Erythroblast (primary cell): ENCODE data around the gene ATAT1.
A peak's percentile ranks its signal among the peaks of the same experiment; 100 is the strongest.

ENCODE experiments used
- DNase-seq, 2 experiments: peaks; one replicate each; lab custom pipeline; 2025; lab: John Stamatoyannopoulos, UW
- GATA1 ChIP-seq: IDR thresholded peaks from 2 replicates; pipeline ENCODE4 v1.6.1; 2011; ENCODE audit warnings: low read depth, mild to moderate bottlenecking, control low read depth, low read length, moderate library complexity
- POLR2A ChIP-seq: IDR thresholded peaks from 2 replicates; pipeline ENCODE4 v1.6.1; 2011; ENCODE audit warnings: mild to moderate bottlenecking, low read length

ATAT1 gene

DNA sequence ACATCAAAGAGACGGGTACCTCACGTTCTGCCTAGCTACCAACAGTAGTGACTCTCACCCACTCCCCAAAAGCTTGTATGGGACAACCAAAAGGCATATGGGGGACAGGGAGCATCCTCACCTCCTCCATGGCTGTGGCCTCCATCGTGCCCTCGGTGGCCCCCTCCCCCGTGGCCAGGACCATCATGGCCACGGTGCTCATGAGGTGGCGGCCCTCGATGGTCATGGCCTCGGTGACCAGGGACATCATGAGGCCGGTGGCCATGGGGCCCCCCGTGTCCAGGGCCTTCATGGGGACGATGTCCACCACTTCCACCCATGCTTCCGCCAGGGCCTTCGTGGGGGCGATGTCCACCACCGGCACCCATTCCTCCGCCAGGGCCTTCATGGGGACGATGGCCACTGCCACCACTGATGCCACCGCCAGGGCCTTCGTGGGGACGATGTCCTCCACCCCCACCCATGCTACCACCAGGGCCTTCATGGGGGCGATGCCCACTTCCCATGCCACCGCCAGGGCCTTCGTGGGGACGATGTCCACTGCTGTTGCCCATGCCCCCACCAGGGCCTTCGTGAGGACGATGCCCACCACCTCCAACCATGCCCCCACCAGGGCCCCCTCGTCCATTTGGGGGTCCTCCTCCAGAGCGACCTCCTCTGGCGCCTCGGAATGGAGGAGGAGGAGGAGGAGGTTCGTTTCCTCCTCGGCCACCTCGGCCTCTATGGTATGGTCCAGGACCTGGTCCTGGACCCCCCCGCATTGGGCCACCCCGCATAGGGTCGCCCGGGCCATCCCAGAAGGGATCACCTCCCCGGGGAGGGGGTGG is 24.6 kb upstream of the ATAT1 start:
- DNase-seq: no peak
- TF ChIP-seq GATA1 (no peak), POLR2A (peak; percentile 44)

DNA sequence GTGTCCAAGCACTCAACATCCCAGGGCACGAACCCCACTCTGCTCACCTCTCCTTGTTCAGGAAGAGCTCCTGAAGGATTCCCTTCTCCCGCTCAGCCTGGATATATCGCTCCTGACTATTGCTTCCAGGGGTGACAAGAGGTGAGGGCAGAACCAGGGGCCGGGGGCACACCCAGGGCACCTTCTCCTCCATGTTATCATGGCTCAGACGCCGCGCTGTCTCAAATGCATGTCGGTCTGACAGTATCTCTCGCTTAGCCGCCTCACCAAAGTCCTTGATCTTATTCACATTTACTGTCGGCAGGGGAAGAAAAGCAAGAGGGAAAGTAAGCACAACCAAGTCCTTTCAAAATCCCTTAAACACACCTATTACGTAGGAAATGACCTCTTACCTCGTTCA is 22.7 kb upstream of the ATAT1 start:
- TF ChIP-seq GATA1 (no peak), POLR2A (no peak)
- DNase-seq: no peak

DNA sequence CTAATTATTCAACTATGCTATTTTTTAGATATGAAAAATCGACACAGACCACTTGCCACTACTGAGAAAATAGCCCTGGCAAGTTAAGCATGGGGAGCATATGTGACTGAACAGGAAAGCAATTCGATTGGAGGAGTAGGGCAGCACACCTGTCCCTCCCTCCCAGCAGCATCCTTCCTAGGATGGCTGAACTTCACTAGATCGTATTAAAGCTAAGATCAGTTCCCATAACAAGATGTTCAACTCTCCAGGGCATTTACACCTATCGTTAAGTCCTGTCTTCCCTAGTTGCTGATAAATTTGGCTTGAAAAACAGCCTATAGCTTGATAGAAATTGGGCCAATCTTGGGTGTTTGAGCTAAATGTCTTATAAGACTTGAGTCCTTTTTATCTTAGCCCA is 16.6 kb upstream of the ATAT1 start:
- peak; percentile 23 for TF ChIP-seq POLR2A
- TF ChIP-seq GATA1: no peak
- DNase-seq: no peak

DNA sequence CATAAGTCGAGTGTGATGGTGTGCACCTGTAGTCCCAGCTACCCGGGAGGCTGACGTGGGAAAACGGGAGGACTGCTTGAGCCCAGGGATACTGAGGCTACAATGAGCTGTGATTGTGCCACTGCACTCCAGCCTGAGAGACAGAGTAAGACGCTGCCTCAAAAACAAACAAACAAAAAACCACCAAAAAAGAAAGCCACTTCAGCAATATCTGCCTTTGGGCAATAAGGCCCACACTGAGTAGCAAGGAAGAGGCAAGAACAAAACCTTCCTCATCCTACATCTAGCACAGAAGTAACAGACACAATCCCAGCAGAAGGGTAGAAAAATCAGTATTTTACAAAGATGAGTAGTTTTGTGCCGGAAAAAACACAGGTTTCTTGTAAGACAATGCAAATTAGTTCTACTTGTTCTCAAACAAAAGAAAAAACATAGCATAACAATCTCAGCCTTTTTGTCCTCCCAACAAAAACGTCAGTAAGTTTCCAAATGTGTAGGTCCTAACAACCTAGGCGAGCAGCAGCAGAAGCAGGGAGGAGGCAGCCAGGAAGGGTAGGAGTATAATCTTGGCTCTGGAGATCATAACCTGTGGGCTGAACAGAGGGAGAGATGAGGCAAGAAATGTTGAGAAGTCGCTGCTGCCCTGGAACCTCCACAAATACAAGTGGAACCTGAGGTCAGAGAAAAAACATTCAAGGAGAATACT is 15.4 kb upstream of the ATAT1 start:
- no peak for DNase-seq
- TF ChIP-seq GATA1 (no peak), POLR2A (no peak)

DNA sequence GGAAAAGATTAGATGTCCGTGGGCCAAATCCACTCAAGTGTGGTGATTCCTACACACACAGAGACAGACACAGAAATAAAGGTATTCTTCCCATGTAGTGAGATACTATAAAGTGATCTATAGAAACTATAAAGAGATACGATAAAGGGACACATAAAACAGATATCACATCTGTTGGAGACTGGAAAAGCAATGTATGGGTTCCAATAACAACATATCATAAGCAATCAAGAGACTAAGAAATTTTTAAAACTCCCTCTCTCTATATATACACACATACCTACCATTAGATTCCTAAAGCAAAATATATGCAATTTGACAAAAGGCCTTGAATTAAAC is 14.8 kb upstream of the ATAT1 start:
- DNase-seq: no peak
- TF ChIP-seq GATA1 (no peak), POLR2A (no peak)

DNA sequence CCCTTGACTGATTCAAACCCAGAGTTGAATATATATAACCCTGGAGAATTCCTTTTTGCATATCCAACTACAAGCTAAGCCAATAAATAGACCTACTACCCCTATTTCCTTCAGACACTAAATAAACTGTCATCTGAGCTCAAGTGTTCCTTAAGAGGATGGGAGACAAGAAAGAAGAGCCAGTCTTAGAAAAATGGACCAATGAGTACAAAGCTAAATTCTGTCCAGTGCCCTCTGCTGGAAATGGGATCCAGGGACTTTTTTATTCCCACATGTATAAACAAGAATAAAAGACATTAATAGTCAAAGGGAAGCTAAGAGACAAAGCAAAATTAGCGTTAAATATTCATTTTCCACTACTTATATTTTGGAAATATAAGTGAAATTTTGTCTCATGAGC is 14.5 kb upstream of the ATAT1 start:
- TF ChIP-seq POLR2A (peak; percentile 22), GATA1 (no peak)
- no peak for DNase-seq

DNA sequence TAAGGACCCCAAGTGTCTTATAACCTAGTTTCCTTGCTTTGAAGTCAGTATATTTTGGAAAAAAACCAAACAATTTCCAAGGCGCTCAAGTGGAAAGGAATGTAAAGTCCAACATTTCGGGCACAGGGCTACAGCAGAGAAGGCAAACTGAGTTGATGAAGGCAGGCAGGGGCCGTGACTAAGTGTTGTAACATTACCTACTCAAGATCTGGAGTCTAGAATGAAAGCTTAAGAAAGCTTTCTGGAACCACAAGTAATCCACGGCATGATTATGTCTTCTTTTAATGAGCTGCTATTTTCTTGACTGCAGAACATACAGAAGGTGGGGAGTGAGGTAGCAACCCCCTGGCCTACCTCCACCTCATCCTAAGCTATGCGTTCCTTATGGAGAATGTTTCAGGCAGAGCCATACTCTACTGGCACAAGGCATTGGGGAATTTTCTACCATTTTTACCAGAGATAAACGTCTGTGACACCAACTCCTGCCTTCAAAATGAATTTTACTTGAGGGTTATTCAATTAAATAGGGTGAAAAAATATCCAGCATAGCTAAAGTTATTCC is 13.9 kb upstream of the ATAT1 start:
- TF ChIP-seq POLR2A (peak; percentile 64), GATA1 (no peak)
- no peak for DNase-seq

DNA sequence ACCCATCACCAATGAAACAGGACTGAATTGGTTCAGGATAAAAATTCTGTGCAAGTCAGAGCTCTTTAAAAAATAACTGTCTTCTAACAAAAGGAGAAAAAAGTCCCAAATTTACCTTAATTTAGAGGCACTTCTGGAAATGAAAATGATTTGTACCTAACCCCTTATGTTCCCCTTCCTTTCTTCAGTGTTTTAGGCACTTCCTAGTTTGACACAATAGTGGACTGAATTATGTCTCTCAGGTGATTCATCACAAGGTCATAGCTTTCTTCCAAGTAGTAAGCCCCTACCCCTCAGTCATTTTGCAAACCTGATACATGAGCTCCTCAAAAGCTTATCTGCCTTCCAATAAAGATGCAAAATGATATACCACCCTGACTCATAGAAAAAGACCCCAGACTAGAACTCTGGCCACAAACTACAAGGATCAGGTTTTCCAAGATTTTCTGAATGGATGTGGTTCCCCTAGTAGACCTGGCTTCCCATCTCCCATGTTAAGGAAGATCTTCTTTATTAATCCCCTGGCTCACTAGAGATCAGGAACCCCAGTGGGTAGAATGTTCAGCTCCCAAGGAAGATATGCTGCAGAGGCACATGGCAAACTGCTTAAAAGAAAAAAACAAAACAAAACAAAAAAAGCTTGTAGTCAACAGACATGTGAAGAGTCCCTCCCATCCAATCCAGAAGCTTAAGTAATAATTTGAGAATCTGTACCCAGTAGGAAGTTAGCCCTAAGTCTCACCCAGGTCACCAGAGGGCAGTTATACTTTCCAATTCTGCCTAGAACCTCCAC is 13.2 kb upstream of the ATAT1 start:
- no peak for DNase-seq
- TF ChIP-seq POLR2A (peak; percentile 6), GATA1 (no peak)

DNA sequence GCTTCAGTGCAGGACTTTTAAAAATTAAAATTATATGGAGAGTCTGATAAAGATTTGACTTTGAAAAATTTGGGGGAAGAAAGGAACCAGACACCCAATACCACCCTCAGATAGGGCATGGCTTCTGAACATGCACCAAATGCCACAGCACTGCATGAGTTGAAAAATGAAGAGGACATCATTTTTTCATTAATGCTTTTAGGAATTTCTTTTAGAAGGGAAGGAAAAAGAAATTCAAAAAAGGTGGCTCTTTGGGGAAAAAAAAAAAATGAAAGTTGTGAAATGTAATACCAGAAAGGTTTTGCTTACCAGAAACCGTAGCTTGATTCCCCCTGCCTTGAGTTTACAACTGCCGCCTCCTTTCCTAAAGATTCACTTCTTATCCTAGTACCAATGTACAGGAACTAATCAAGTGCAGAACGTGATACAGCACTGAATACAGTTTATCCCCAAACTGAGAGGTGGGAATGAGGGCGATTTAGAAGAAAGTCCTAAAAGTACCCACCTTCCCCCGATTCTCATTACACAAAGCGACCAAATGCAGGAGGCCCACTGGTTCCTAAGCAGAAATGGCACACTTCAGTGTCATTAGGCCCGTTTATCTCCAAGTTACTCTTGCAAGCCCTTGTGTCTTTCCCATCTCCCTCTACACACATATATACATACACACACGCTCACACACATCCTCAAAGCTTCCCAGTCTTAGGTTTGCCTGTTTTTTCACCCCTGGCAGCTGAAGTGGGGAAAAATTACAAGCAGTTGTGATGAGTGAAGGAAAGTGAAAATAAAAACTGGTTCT is 12.4 kb upstream of the ATAT1 start:
- TF ChIP-seq GATA1: no peak
- TF ChIP-seq POLR2A: no peak
- peak; percentile 52 to 65 for DNase-seq

DNA sequence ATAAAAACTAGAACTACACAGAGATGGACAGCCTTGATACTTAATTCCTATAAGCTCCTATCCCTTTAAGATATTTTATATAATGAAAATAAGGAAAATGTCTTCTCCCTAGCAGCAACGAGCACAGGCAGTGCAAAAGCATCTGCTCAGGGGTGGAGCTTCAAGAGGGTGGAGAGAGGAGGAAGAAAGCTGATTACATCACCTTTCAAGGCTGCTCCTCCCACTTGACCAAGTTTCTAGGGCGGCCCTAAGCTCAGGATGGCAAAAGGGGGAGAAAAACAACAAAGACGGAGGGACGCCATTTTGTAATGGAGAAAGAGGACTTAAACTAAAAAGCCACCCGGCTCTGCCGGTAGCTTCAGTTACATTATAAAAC is 11.8 kb upstream of the ATAT1 start:
- DNase-seq: peak; percentile 97 to 99
- TF ChIP-seq POLR2A (peak; percentile 69), GATA1 (no peak)

DNA sequence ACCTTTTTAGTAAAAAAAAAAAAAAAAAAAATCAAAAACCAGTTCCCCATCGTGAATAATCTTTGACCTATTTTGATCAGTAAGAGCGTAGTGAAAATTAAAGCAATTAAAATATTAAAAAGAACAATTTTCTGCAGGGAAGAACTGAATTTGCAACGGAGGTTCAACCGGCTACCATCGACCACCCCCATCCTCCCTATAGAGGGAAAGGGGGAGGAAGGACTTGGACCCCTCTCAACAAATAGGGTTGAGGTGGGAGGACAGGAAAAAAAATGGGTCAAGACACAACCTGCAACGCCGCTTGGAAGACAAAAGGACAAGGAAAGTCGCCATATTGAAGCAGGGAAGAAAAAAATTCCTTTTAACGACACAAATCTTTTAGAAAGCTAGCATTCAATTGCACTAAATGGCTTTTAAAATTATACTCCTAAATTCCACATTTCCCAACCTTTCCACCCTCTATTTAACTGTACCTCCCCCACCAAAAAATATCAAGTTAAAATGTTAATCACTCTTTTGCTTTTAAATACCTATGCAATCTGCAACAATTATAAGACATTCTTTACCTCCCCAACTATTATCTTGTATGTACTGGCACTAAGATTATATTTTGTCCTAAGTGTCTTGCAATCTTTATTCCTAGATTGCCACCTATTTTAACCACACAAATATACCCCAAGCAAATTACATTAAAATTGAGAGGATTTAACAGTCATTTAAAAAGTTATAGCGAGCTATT is 11.3 kb upstream of the ATAT1 start:
- peak; percentile 83 to 88 for DNase-seq

DNA sequence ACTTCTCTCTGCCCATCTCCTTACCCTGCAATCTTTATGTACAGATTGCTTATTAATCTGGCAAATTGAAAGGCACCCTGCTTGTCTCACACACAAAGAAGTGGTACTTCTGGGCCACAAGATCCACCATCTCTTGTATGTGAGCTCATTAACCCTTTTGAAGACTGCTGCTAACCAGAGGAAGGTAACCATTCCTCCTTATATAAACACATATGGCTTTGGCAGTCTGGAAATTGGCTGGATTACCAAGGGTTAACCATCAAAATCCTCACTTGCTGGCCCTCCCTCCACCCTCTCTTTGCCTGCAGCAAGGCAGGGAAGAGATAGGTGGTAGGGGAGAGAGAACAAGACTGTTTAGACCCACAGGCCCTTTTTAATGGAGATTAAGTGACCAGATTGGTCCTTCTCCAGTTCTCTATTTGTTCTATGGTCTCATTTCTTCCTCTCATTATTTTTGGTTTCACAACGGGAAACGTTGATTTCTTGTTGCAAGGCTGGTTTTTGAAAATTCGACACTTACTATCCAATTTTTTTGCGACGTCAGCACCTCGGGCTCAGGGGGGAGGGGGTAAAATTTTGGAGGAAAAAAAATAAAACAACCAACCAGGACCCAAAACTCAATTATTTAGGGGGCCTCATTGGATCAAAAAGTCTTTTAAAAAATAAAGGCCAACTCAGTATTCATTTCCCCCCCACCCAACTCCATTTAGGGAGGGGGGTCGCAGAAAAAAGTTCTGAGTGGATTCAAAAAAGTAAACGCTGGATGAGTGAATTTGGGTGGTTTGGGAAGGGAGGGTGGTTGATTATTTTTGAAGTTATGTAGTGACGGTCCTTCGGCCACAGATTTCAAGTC is 10.5 kb upstream of the ATAT1 start:
- peak; percentile 85 to 86 for DNase-seq
- TF ChIP-seq POLR2A: peak; percentile 85
- no peak for TF ChIP-seq GATA1

More for the DNA sequence above, 11.3 kb upstream of the ATAT1 start:
- TF ChIP-seq GATA1 (no peak), POLR2A (no peak)
